ENCODE data around the gene PNKP. TPM values are rescaled to one million over a fixed set of nuclear protein-coding genes. Genes with fewer than 3 reads are reported as not detected.

The PNKP gene
- total and polyA plus RNA-seq, 7 donors: 16.7 to 31.9 (median 21.7) TPM

- intact Hi-C loops (cut with DNase I): loop anchor here in 1 of 2 donors (5.0 kb wide), 1 partner anchor 37 kb away; the partner anchor contains the start of genes ATF5 and NUP62
- Histone ChIP-seq H3K4me3 (peak overlapping the region; percentile 53), H3K4me1 (peaks cover 9% of the 10 kb centered on the region), H3K27ac (no peak overlapping the region), H3K36me3 (ENCODE audit: insufficient read depth in 1 of 2, low read depth in 1 of 2) (peaks cover 0 to 35% of the 10 kb centered on the region in 2 donors), H3K9me3 (no peaks in the 10 kb centered on the region), H3K27me3 (ENCODE audit: insufficient read depth in 3 of 3, low read length in 2 of 3) (no peaks in the 10 kb centered on the region)
- ATAC-seq: peak; percentile 26 to 60 (median 57)
- WGBS, 3 donors: 10 to 14% (median 11%) methylated on average over 55 to 69 of the region's 69 CpGs
- TF ChIP-seq, protein P1, sequence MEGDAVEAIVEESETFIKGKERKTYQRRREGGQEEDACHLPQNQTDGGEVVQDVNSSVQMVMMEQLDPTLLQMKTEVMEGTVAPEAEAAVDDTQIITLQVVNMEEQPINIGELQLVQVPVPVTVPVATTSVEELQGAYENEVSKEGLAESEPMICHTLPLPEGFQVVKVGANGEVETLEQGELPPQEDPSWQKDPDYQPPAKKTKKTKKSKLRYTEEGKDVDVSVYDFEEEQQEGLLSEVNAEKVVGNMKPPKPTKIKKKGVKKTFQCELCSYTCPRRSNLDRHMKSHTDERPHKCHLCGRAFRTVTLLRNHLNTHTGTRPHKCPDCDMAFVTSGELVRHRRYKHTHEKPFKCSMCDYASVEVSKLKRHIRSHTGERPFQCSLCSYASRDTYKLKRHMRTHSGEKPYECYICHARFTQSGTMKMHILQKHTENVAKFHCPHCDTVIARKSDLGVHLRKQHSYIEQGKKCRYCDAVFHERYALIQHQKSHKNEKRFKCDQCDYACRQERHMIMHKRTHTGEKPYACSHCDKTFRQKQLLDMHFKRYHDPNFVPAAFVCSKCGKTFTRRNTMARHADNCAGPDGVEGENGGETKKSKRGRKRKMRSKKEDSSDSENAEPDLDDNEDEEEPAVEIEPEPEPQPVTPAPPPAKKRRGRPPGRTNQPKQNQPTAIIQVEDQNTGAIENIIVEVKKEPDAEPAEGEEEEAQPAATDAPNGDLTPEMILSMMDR (IDR thresholded peaks at IDR 0.05): no peak
- DNase-seq: no peak
These were observed 23.3 kb upstream of the PNKP start for GRCh38 chr19:49890349-49891311.

- H3K27ac ChIP-seq: no peak overlapping the region
These were observed 22.4 kb upstream of the PNKP start for GRCh38 chr19:49889687-49890348.

GRCh38 chr19:49889038-49889686, 21.8 kb upstream of the PNKP start:
- DNase-seq (no peak), ATAC-seq (peak in 2 of 4 donors; percentile 4 to 10)
- Histone ChIP-seq H3K4me3 (no peak overlapping the region), H3K9me3 (no peaks in the 10 kb centered on the region), H3K27ac (no peak overlapping the region), H3K4me1 (peaks cover 9% of the 10 kb centered on the region), H3K27me3 (ENCODE audit: insufficient read depth in 3 of 3, low read length in 2 of 3) (no peaks in the 10 kb centered on the region), H3K36me3 (ENCODE audit: insufficient read depth in 1 of 2, low read depth in 1 of 2) (peaks cover 2 to 49% of the 10 kb centered on the region in 2 donors)
- intact Hi-C loops (cut with DNase I): no loop called here
- 83 to 84% (median 84%) methylated on average over 23 of the region's 23 CpGs for WGBS, 3 donors
- TF ChIP-seq, protein P1 (IDR thresholded peaks at IDR 0.05): no peak

More at GRCh38 chr19:49889687-49890348, 22.4 kb upstream of the PNKP start:
- Histone ChIP-seq H3K27me3 (ENCODE audit: insufficient read depth in 3 of 3, low read length in 2 of 3) (no peaks in the 10 kb centered on the region), H3K36me3 (ENCODE audit: insufficient read depth in 1 of 2, low read depth in 1 of 2) (peaks cover 0 to 43% of the 10 kb centered on the region in 2 donors), H3K4me1 (peaks cover 9% of the 10 kb centered on the region), H3K9me3 (no peaks in the 10 kb centered on the region), H3K4me3 (peak overlapping the region; percentile 53)
- DNase-seq (peak; percentile 82 to 91), ATAC-seq (peak; percentile 73 to 87 (median 78))
- TF ChIP-seq, protein P1 (IDR thresholded peaks at IDR 0.05): peak; percentile 73
- intact Hi-C loops (cut with DNase I): loop anchor here in 1 of 2 donors (5.0 kb wide), 1 partner anchor 37 kb away; the partner anchor contains the start of genes ATF5 and NUP62
- 17 to 21% (median 17%) methylated on average over 63 to 71 of the region's 71 CpGs for WGBS, 3 donors

- Histone ChIP-seq H3K4me1 (peaks cover 9% of the 10 kb centered on the region), H3K27me3 (ENCODE audit: insufficient read depth in 3 of 3, low read length in 2 of 3) (no peaks in the 10 kb centered on the region), H3K27ac (no peak overlapping the region), H3K4me3 (no peak overlapping the region), H3K9me3 (no peaks in the 10 kb centered on the region), H3K36me3 (ENCODE audit: insufficient read depth in 1 of 2, low read depth in 1 of 2) (peaks cover 7 to 56% of the 10 kb centered on the region in 2 donors)
- intact Hi-C loops (cut with DNase I): no loop called here
- ATAC-seq: no peak
- TF ChIP-seq, protein P1 (IDR thresholded peaks at IDR 0.05): no peak
- no peak for DNase-seq
- 79 to 88% (median 87%) methylated on average over 18 of the region's 18 CpGs for WGBS, 3 donors
These were observed 21.1 kb upstream of the PNKP start for GRCh38 chr19:49888510-49888824.

All from psoas muscle (tissue), 8 donors.